SK-N-SH (cell line): ENCODE data around the gene IQSEC1.

Source experiments
- CTCF ChIP-seq: fragments of 200-600 bp; sonication (generic); IDR thresholded peaks from 2 replicates; pipeline ENCODE4 v1.6.1; 2017; ENCODE audit warnings: antibody characterized with exemption, mild to moderate bottlenecking, moderate library complexity
- EZH2phosphoT487 ChIP-seq: fragments of 200-600 bp; sonication (generic); IDR thresholded peaks from 2 replicates; pipeline ENCODE4 v1.6.1; 2017; ENCODE audit warnings: low read depth, mixed run types, mild to moderate bottlenecking, antibody characterized with exemption, moderate library complexity, borderline replicate concordance
- GABPA ChIP-seq: IDR thresholded peaks from 2 replicates; pipeline ENCODE4 v1.4.0; 2012; ENCODE audit warnings: low read depth, mild to moderate bottlenecking
- MEF2A ChIP-seq: IDR thresholded peaks from 2 replicates; pipeline ENCODE4 v1.4.0; 2012; ENCODE audit warnings: low read depth, borderline replicate concordance
- NRF1 ChIP-seq: IDR thresholded peaks from 2 replicates; pipeline ENCODE4 v1.6.1; 2012; ENCODE audit warnings: low read depth, mild to moderate bottlenecking, low read length
- POLR2AphosphoS5 ChIP-seq: IDR thresholded peaks from 2 replicates; pipeline ENCODE4 v1.6.1; 2012; ENCODE audit warnings: low read depth, low read length
- TF ChIP-seq, protein P1 (sequence below): IDR thresholded peaks from 2 replicates; pipeline ENCODE4 v1.4.0; 2012; ENCODE audit warnings: low read depth, borderline replicate concordance

GRCh38 chr3:13053420-13053819 lies 19.8 kb downstream of the IQSEC1 start:
- TF ChIP-seq POLR2AphosphoS5 (no peak), CTCF (no peak), NRF1 (no peak), GABPA (no peak), MEF2A (no peak), EZH2phosphoT487 (no peak)
- TF ChIP-seq, protein P1, sequence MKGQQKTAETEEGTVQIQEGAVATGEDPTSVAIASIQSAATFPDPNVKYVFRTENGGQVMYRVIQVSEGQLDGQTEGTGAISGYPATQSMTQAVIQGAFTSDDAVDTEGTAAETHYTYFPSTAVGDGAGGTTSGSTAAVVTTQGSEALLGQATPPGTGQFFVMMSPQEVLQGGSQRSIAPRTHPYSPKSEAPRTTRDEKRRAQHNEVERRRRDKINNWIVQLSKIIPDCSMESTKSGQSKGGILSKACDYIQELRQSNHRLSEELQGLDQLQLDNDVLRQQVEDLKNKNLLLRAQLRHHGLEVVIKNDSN: no peak
